COLO668 (cell line): ENCODE data around the gene RFX7.

Experiments used
- DNase-seq: peaks from one replicate; lab custom pipeline; 2025; ENCODE audit not compliant: unreplicated experiment; lab: John Stamatoyannopoulos, UW

The RFX7 gene

GRCh38 chr15:56148064-56148463 lies 95.6 kb downstream of the RFX7 start:
- no peak for DNase-seq

GRCh38 chr15:56146756-56147155 lies 96.9 kb downstream of the RFX7 start:
- no peak for DNase-seq

GRCh38 chr15:56128081-56128480 lies 115.6 kb downstream of the RFX7 start:
- DNase-seq = no peak

GRCh38 chr15:56126409-56126808 lies 117.3 kb downstream of the RFX7 start:
- DNase-seq = no peak

GRCh38 chr15:56124391-56124790 lies 119.3 kb downstream of the RFX7 start:
- no peak for DNase-seq

- no peak for DNase-seq
Measured at GRCh38 chr15:56105855-56106254, 137.8 kb downstream of the RFX7 start.

- DNase-seq = no peak
Measured at GRCh38 chr15:56102441-56102840, 141.2 kb downstream of the RFX7 start.

- DNase-seq = no peak
Measured at GRCh38 chr15:56099311-56099710, 144.4 kb downstream of the RFX7 start.

- DNase-seq = no peak
Measured at GRCh38 chr15:56098195-56098863, 145.3 kb downstream of the RFX7 start.

- no peak for DNase-seq
Measured at GRCh38 chr15:56095406-56095805, 148.3 kb downstream of the RFX7 start.

GRCh38 chr15:56094171-56094570 lies 149.5 kb downstream of the RFX7 start:
- no peak for DNase-seq

- no peak for DNase-seq
Measured at GRCh38 chr15:56088389-56088788, 155.3 kb downstream of the RFX7 start.

GRCh38 chr15:56086566-56086965 lies 157.1 kb downstream of the RFX7 start:
- no peak for DNase-seq

- DNase-seq = no peak
Measured at GRCh38 chr15:56082263-56082761, 161.4 kb downstream of the RFX7 start.

GRCh38 chr15:56077081-56077480 lies 166.6 kb downstream of the RFX7 start:
- DNase-seq = no peak

- DNase-seq = no peak
Measured at GRCh38 chr15:56076640-56077039, 167.0 kb downstream of the RFX7 start.

GRCh38 chr15:56074481-56075265 lies 169.0 kb downstream of the RFX7 start:
- no peak for DNase-seq

GRCh38 chr15:56064152-56064551 lies 179.5 kb downstream of the RFX7 start:
- DNase-seq = no peak

- no peak for DNase-seq
Measured at GRCh38 chr15:56059716-56060115, 184.0 kb downstream of the RFX7 start.

GRCh38 chr15:56058986-56059385 lies 184.7 kb downstream of the RFX7 start:
- DNase-seq = no peak

- DNase-seq = no peak
Measured at GRCh38 chr15:56056626-56057025, 187.1 kb downstream of the RFX7 start.

GRCh38 chr15:56053046-56053400 lies 190.7 kb downstream of the RFX7 start:
- DNase-seq = no peak
